Fibroblast of lung (primary cell): ENCODE measurements around the gene CRP.

Experiments used
- EZH2 ChIP-seq: IDR thresholded peaks from 2 replicates; pipeline ENCODE4 v1.5.1; 2012; ENCODE audit warnings: low read length, control low read depth, mild to moderate bottlenecking; ENCODE audit errors: missing control alignments
- TF ChIP-seq, protein P1 (sequence below), 2 donors: IDR thresholded peaks in 1 of 2; conservative IDR thresholded peaks in 1 of 2; 1 replicate in 1 of 2; 2 replicates in 1 of 2; pipeline ENCODE4 v1.5.1; 2011 to 2012; ENCODE audit warnings: low read length in 2 of 2, control low read depth in 1 of 2, inconsistent platforms in 1 of 2, low read depth in 1 of 2, mild to moderate bottlenecking in 1 of 2

DNA sequence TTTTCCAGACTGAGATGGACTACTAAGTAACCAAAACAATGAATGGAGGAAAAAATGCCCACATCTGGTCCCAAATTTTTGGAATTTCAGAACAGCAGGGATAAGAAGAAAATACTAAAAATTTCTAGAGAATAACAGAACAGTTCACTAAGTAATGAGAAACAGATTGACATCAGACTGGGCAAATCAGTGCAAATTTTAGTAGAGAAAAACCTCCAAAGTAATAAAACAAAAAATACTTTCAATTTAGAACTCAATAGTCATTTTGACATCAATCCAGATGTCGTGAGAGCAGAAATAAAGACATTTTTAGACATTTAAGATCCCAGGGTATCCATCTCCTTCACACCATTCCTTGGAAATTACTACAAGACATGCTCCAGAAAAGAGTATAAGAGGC is 39.3 kb downstream of the CRP start:
- TF ChIP-seq, protein P1, sequence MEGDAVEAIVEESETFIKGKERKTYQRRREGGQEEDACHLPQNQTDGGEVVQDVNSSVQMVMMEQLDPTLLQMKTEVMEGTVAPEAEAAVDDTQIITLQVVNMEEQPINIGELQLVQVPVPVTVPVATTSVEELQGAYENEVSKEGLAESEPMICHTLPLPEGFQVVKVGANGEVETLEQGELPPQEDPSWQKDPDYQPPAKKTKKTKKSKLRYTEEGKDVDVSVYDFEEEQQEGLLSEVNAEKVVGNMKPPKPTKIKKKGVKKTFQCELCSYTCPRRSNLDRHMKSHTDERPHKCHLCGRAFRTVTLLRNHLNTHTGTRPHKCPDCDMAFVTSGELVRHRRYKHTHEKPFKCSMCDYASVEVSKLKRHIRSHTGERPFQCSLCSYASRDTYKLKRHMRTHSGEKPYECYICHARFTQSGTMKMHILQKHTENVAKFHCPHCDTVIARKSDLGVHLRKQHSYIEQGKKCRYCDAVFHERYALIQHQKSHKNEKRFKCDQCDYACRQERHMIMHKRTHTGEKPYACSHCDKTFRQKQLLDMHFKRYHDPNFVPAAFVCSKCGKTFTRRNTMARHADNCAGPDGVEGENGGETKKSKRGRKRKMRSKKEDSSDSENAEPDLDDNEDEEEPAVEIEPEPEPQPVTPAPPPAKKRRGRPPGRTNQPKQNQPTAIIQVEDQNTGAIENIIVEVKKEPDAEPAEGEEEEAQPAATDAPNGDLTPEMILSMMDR (conservative IDR thresholded peaks at IDR 0.05 in 1 of 2, IDR thresholded peaks at IDR 0.05 in 1 of 2; ENCODE audit: low read depth in 1 of 2, low read length in 2 of 2): no peak
- TF ChIP-seq EZH2: no peak
